SHP77 (cell line): ENCODE results near the gene VCAN.
"Not testable (repeated sequence)": the region's sequence is repeated elsewhere in the genome, so short reads cannot be mapped to it uniquely, and the experiment has no call there.

Source experiments
- DNase-seq, 2 experiments: peaks; one replicate each; lab custom pipeline; 2025; lab: John Stamatoyannopoulos, UW

Gene VCAN

GRCh38 chr5:83471405-83472212, at the start of gene VCAN:
VCAN (plus strand) TSS chr5:83471744; CDS start chr5:83483519, 11,775 bp downstream.
- no peak for DNase-seq

- DNase-seq: no peak
Measured at GRCh38 chr5:83422284-83422683, 49.3 kb upstream of the VCAN start.

- no peak for DNase-seq
Measured at GRCh38 chr5:83426855-83427254, 44.7 kb upstream of the VCAN start.

GRCh38 chr5:83428126-83428525, 43.4 kb upstream of the VCAN start:
- no peak for DNase-seq

GRCh38 chr5:83428890-83429289, 42.7 kb upstream of the VCAN start:
- DNase-seq: no peak

- DNase-seq: peak; percentile 59 to 64
Measured at GRCh38 chr5:83430130-83431010, 41.2 kb upstream of the VCAN start.

GRCh38 chr5:83433891-83434290, 37.7 kb upstream of the VCAN start:
- no peak for DNase-seq

GRCh38 chr5:83434946-83435345, 36.6 kb upstream of the VCAN start:
- no peak for DNase-seq

GRCh38 chr5:83436276-83436675, 35.3 kb upstream of the VCAN start:
- DNase-seq: no peak

- not testable (repeated sequence) for DNase-seq
Measured at GRCh38 chr5:83437697-83438096, 33.8 kb upstream of the VCAN start.

- DNase-seq: no peak
Measured at GRCh38 chr5:83440826-83441225, 30.7 kb upstream of the VCAN start.

- no peak for DNase-seq
Measured at GRCh38 chr5:83441747-83442146, 29.8 kb upstream of the VCAN start.

- no peak for DNase-seq
Measured at GRCh38 chr5:83443534-83443933, 28.0 kb upstream of the VCAN start.

GRCh38 chr5:83444445-83444844, 27.1 kb upstream of the VCAN start:
- no peak for DNase-seq

- no peak for DNase-seq
Measured at GRCh38 chr5:83446253-83446947, 25.1 kb upstream of the VCAN start.

- no peak for DNase-seq
Measured at GRCh38 chr5:83447533-83447932, 24.0 kb upstream of the VCAN start.

GRCh38 chr5:83450183-83450966, 21.2 kb upstream of the VCAN start:
- no peak for DNase-seq

GRCh38 chr5:83450967-83451248, 20.6 kb upstream of the VCAN start:
- no peak for DNase-seq

GRCh38 chr5:83451955-83452354, 19.6 kb upstream of the VCAN start:
- no peak for DNase-seq

GRCh38 chr5:83453937-83454336, 17.6 kb upstream of the VCAN start:
- DNase-seq: no peak

- no peak for DNase-seq
Measured at GRCh38 chr5:83464261-83464660, 7.3 kb upstream of the VCAN start.
